Neuronal stem cell (in vitro differentiated cells): Measurements from ENCODE around the gene CD274.
"Not testable (repeated sequence)": the region's sequence is repeated elsewhere in the genome, so short reads cannot be mapped to it uniquely, and the experiment has no call there.

ENCODE experiments used
- DNase-seq: peaks from one replicate; pipeline ENCODE4 v3.0.0-alpha.2; 2013; ENCODE audit warnings: low spot score
- H2AFZ ChIP-seq: one replicate; pipeline ENCODE4 v1.6.1; 2013; ENCODE audit warnings: mild to moderate bottlenecking, low read length, inconsistent platforms
- H2AK5ac ChIP-seq: 2 replicates; pipeline ENCODE4 v1.6.1; 2013; ENCODE audit warnings: low read depth, mild to moderate bottlenecking, inconsistent platforms, low read length, moderate library complexity, mixed read lengths
- H2BK120ac ChIP-seq: 2 replicates; pipeline ENCODE4 v1.6.1; 2013; ENCODE audit warnings: low read depth, mild to moderate bottlenecking, inconsistent platforms, low read length, moderate library complexity, mixed read lengths
- H2BK12ac ChIP-seq: one replicate; pipeline ENCODE4 v1.6.1; 2013; ENCODE audit warnings: low read length, inconsistent platforms
- H2BK15ac ChIP-seq: 2 replicates; pipeline ENCODE4 v1.6.1; 2013; ENCODE audit warnings: mild to moderate bottlenecking, low read length, inconsistent platforms, mixed read lengths
- H2BK5ac ChIP-seq: one replicate; pipeline ENCODE4 v1.6.1; 2013; ENCODE audit warnings: inconsistent platforms, mild to moderate bottlenecking, low read length, moderate library complexity
- H3K14ac ChIP-seq: one replicate; pipeline ENCODE4 v1.6.1; 2013; ENCODE audit warnings: low read length, inconsistent platforms
- H3K18ac ChIP-seq: 2 replicates; pipeline ENCODE4 v1.6.1; 2013; ENCODE audit warnings: low read length, inconsistent platforms
- H3K23ac ChIP-seq: 2 replicates; pipeline ENCODE4 v1.6.1; 2013; ENCODE audit warnings: low read depth, mild to moderate bottlenecking, mixed read lengths, low read length, inconsistent platforms; ENCODE audit not compliant: poor library complexity
- H3K27ac ChIP-seq: replicated peaks from 3 replicates; pipeline ENCODE4 v1.5.1; 2013; ENCODE audit warnings: low read length, inconsistent platforms
- H3K27me3 ChIP-seq, 3 experiments: 2 replicates each; pipeline ENCODE4 v1.6.1; 2013; ENCODE audit warnings: low read length in 3 of 3, mild to moderate bottlenecking in 2 of 3, inconsistent platforms in 1 of 3, low read depth in 1 of 3, mixed read lengths in 1 of 3, moderate library complexity in 1 of 3; ENCODE audit not compliant: control insufficient read depth in 3 of 3, insufficient read depth in 3 of 3
- H3K36me3 ChIP-seq, 2 donors: replicated peaks in 1 of 2; 2 replicates each; pipeline ENCODE4 v1.6.1; 2013; ENCODE audit warnings: low read length in 2 of 2; ENCODE audit not compliant: control insufficient read depth in 2 of 2, insufficient read depth in 2 of 2
- H3K4ac ChIP-seq: 2 replicates; pipeline ENCODE4 v1.6.1; 2013; ENCODE audit warnings: inconsistent platforms, mild to moderate bottlenecking, low read length, moderate library complexity
- H3K4me1 ChIP-seq, 2 donors: 1 replicate in 1 of 2; 2 replicates in 1 of 2; pipeline ENCODE4 v1.6.1; 2013; ENCODE audit warnings: low read length in 2 of 2, low read depth in 1 of 2; ENCODE audit not compliant: control insufficient read depth in 2 of 2, insufficient read depth in 1 of 2
- H3K4me2 ChIP-seq: one replicate; pipeline ENCODE4 v1.6.1; 2013; ENCODE audit warnings: mild to moderate bottlenecking, low read length, inconsistent platforms; ENCODE audit not compliant: insufficient read depth, poor library complexity, severe bottlenecking
- H3K4me3 ChIP-seq, 2 donors: 2 replicates each; pipeline ENCODE4 v1.5.1; 2013; ENCODE audit warnings: low read length in 2 of 2, mild to moderate bottlenecking in 2 of 2, inconsistent platforms in 1 of 2, moderate library complexity in 1 of 2
- H3K79me1 ChIP-seq: one replicate; pipeline ENCODE4 v1.6.1; 2013; ENCODE audit warnings: low read depth, mild to moderate bottlenecking, inconsistent platforms, low read length, moderate library complexity
- H3K9ac ChIP-seq: one replicate; pipeline ENCODE4 v1.6.1; 2013; ENCODE audit warnings: mild to moderate bottlenecking, low read depth, low read length, inconsistent platforms; ENCODE audit not compliant: poor library complexity
- H3K9me3 ChIP-seq, 2 donors: replicated peaks in 1 of 2; 2 replicates each; pipeline versions ENCODE3 to v1.6.1; 2013; ENCODE audit warnings: low read length in 2 of 2, mild to moderate bottlenecking in 2 of 2, inconsistent platforms in 1 of 2, low read depth in 1 of 2, mixed read lengths in 1 of 2, moderate library complexity in 1 of 2; ENCODE audit not compliant: control insufficient read depth in 2 of 2, insufficient read depth in 1 of 2
- H4K8ac ChIP-seq: one replicate; pipeline ENCODE4 v1.6.1; 2013; ENCODE audit warnings: low read depth, mild to moderate bottlenecking, inconsistent platforms, low read length, moderate library complexity
- H4K91ac ChIP-seq: one replicate; pipeline ENCODE4 v1.6.1; 2013; ENCODE audit warnings: low read length, low read depth, mild to moderate bottlenecking, inconsistent platforms; ENCODE audit not compliant: poor library complexity
- WGBS, 2 donors: extraction: QIAGEN DNeasy Blood & Tissue Kit; methylation state at CpG; one replicate each; pipeline ENCODE4 v1.1.7; 2013; ENCODE audit warnings: missing lambda C conversion rate in 2 of 2, mixed read lengths in 1 of 2; ENCODE audit not compliant: insufficient read length in 2 of 2, insufficient replicate concordance in 1 of 2; ENCODE audit errors: extremely low coverage in 2 of 2; 5-methylcytosine and 5-hydroxymethylcytosine counted together

CD274 gene

DNA sequence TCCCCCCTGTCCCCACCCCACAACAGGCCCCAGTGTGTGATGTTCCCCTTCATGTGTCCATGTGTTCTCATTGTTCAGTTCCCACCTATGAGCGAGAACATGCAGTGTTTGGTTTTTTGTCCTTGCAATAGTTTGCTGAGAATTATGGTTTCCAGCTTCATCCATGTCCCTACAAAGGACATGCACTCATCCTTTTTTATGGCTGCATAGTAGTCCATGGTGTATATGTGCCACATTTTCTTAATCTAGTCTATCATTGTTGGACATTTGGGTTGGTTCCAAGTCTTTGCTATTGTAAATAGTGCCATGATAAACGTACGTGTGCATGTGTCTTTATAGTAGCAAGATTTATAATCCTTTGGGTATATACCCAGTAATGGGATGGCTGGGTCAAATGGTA lies 44.4 kb downstream of the CD274 start:
- not testable (repeated sequence) for H2BK12ac ChIP-seq, H4K8ac ChIP-seq, H2AFZ ChIP-seq, H3K14ac ChIP-seq, H2BK5ac ChIP-seq, H3K9me3 ChIP-seq, H3K27ac ChIP-seq, DNase-seq, H3K79me1 ChIP-seq, H2BK15ac ChIP-seq, H3K4me3 ChIP-seq, H2BK120ac ChIP-seq, H3K36me3 ChIP-seq, H2AK5ac ChIP-seq, H3K18ac ChIP-seq, H4K91ac ChIP-seq, H3K9ac ChIP-seq, H3K4me2 ChIP-seq, H3K27me3 ChIP-seq, H3K23ac ChIP-seq, H3K4me1 ChIP-seq, H3K4ac ChIP-seq
- no CpG with 5 or more reads among the region's 3 CpGs for WGBS, 2 donors

DNA sequence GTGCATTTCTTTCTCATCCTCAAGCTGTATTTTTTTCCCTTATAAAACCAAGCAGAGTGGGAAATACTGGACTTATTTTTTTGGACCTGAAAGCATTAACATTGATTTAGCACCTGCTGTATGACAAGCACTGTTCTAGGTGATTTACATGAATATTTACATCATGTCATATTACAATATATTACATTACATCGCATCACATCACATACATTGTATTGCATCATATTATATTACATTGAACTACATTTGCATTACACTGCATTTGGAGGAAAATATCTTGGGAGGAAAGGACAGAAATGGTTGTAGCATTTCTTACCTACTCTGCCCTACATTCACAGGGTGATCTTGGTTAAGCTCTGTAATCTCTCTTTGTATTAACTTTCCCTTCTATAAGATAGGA lies 48.8 kb downstream of the CD274 start:
- no peak overlapping the region for H4K8ac ChIP-seq
- H3K79me1 ChIP-seq, result peaks cover 2% of the 10 kb centered on the region
- WGBS, 2 donors, result no CpG with 5 or more reads among the region's 1 CpG
- no peaks in the 10 kb centered on the region for H3K36me3 ChIP-seq
- H2BK12ac ChIP-seq, result no peak overlapping the region
- no peak overlapping the region for H3K23ac ChIP-seq
- H2AFZ ChIP-seq, result no peak overlapping the region
- no peak overlapping the region for H2BK15ac ChIP-seq
- no peak for DNase-seq
- no peak overlapping the region for H3K4ac ChIP-seq
- no peak overlapping the region for H3K14ac ChIP-seq
- no peak overlapping the region for H2AK5ac ChIP-seq
- H3K4me3 ChIP-seq, result no peak overlapping the region
- no peaks in the 10 kb centered on the region for H3K27me3 ChIP-seq
- H3K9ac ChIP-seq, result no peak overlapping the region
- H4K91ac ChIP-seq, result no peak overlapping the region
- no peak overlapping the region for H2BK120ac ChIP-seq
- H3K4me1 ChIP-seq, result peaks cover 0 to 3% of the 10 kb centered on the region in 2 donors
- H2BK5ac ChIP-seq, result no peak overlapping the region
- no peak overlapping the region for H3K4me2 ChIP-seq
- H3K27ac ChIP-seq, result no peak overlapping the region
- no peaks in the 10 kb centered on the region for H3K9me3 ChIP-seq
- H3K18ac ChIP-seq, result no peak overlapping the region

DNA sequence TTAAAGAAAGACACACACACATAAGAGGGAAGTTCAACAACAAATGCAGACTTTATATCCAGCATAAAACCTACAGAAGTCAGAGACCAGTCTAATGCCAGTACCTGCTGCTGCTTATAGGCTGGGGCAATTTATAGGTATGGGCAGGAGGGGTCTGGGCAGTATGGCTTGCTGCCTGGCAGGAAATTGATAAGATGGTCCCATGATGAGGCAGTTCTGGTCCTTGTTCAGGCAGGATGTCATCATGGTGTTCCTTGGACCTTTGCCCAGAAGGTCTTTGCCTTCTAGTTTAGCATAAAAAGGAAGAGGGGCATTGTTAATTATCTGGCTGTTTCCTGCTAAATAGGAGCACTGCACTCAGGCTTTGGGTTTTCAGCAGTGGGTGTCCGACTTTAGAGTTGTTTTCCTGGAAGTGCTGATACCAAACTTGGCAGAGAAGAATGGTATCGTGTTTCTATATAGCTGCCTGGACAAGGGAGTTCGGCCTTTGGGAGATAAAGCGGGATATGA lies 49.6 kb downstream of the CD274 start:
- no peaks in the 10 kb centered on the region for H3K27me3 ChIP-seq
- H2AK5ac ChIP-seq, result no peak overlapping the region
- no peak overlapping the region for H4K91ac ChIP-seq
- no peak overlapping the region for H3K4me2 ChIP-seq
- H3K4ac ChIP-seq, result no peak overlapping the region
- WGBS, 2 donors, result no CpG with 5 or more reads among the region's 4 CpGs
- H3K4me1 ChIP-seq, result peaks cover 0 to 3% of the 10 kb centered on the region in 2 donors
- H3K4me3 ChIP-seq, result no peak overlapping the region
- H2BK12ac ChIP-seq, result no peak overlapping the region
- no peaks in the 10 kb centered on the region for H3K9me3 ChIP-seq
- H4K8ac ChIP-seq, result no peak overlapping the region
- no peak overlapping the region for H3K14ac ChIP-seq
- H2AFZ ChIP-seq, result peak overlapping the region; percentile 24
- no peak overlapping the region for H2BK120ac ChIP-seq
- H3K27ac ChIP-seq, result no peak overlapping the region
- H3K79me1 ChIP-seq, result peaks cover 2% of the 10 kb centered on the region
- no peaks in the 10 kb centered on the region for H3K36me3 ChIP-seq
- no peak overlapping the region for H3K18ac ChIP-seq
- H3K23ac ChIP-seq, result no peak overlapping the region
- H2BK5ac ChIP-seq, result no peak overlapping the region
- H3K9ac ChIP-seq, result no peak overlapping the region
- DNase-seq, result no peak
- no peak overlapping the region for H2BK15ac ChIP-seq

DNA sequence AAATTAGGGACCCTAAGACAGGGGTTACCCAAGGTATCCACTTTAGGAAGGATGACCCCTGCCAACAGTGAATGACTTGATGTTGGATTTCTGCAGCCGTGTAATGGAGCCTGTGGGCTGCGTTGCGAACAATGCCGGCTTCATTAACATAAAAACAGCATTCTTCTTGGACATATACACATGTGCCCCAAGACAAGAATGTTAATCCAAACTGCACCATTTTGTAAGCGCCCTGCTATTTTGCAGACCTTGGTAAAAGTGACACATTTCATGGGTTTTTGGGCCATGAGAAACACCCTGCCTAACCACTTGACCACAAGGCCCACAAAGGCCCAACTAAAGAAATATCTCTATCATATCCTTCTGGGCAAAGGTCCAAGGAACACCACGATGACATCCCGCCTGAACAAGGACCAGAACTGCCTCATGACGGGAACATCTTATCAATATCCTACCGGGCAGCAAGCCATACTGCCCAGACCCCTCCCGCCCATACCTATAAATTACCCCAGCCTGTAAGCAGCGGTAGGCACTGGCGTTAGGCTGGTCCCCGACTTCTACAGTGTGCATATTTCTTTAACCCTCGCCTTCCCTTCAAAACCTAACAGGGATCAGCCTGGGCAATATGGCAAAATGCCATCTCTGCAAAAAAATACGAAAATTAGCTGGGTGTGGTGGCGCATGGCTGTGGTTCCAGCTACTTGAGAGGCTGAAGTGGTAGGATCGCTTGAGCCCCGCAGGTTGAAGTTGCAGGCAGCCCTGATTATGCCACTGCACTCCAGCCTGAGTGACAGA lies 50.3 kb downstream of the CD274 start:
- H2AK5ac ChIP-seq, result no peak overlapping the region
- H2BK5ac ChIP-seq, result no peak overlapping the region
- no CpG with 5 or more reads among the region's 18 CpGs for WGBS, 2 donors
- no peaks in the 10 kb centered on the region for H3K27me3 ChIP-seq
- no peak overlapping the region for H3K9ac ChIP-seq
- H3K36me3 ChIP-seq, result no peaks in the 10 kb centered on the region
- no peak overlapping the region for H3K23ac ChIP-seq
- no peak overlapping the region for H2BK120ac ChIP-seq
- no peak overlapping the region for H2BK12ac ChIP-seq
- H3K79me1 ChIP-seq, result peaks cover 2% of the 10 kb centered on the region
- no peak for DNase-seq
- H2AFZ ChIP-seq, result peak overlapping the region; percentile 24
- H3K27ac ChIP-seq, result no peak overlapping the region
- no peaks in the 10 kb centered on the region for H3K9me3 ChIP-seq
- H3K14ac ChIP-seq, result no peak overlapping the region
- H3K4ac ChIP-seq, result no peak overlapping the region
- no peak overlapping the region for H4K8ac ChIP-seq
- H3K4me1 ChIP-seq, result peaks cover 0 to 3% of the 10 kb centered on the region in 2 donors
- no peak overlapping the region for H3K4me2 ChIP-seq
- no peak overlapping the region for H2BK15ac ChIP-seq
- no peak overlapping the region for H4K91ac ChIP-seq
- no peak overlapping the region for H3K4me3 ChIP-seq
- no peak overlapping the region for H3K18ac ChIP-seq
